RPMI7951 (cell line): ENCODE measurements around the gene WRNIP1. TPM values are rescaled to one million over a fixed set of nuclear protein-coding genes. Genes with fewer than 3 reads are reported as not detected.
"Not testable (repeated sequence)": the region's sequence is repeated elsewhere in the genome, so short reads cannot be mapped to it uniquely, and the experiment has no call there.

ENCODE experiments used
- DNase-seq: peaks from one replicate; pipeline ENCODE4 v3.0.0-alpha.2; 2012; ENCODE audit warnings: low read depth
- total RNA-seq: library from RNA; depleted of rRNA; stranded (reverse); fragments of >200 nt; shearing (Covaris generic); gene quantifications from 2 replicates; pipeline ENCODE4 v1.2.3, GENCODE V29; 2014

The WRNIP1 gene
- total RNA-seq, 1 experiment from 2014 or later: 62.6 TPM

- not testable (repeated sequence) for DNase-seq
These were observed 2.3 kb upstream of the WRNIP1 start for GRCh38 chr6:2762868-2763267.

- DNase-seq: no peak
These were observed 1.8 kb upstream of the WRNIP1 start for GRCh38 chr6:2763345-2763841.

GRCh38 chr6:2763876-2764540 is 1.2 kb upstream of the WRNIP1 start:
- DNase-seq: no peak

GRCh38 chr6:2764610-2765165 is 505 bp upstream of the WRNIP1 start:
- peak; percentile 81 for DNase-seq

- DNase-seq: peak; percentile 52
These were observed 938 bp downstream of the WRNIP1 start for GRCh38 chr6:2765896-2766766.

- no peak for DNase-seq
These were observed 1.8 kb downstream of the WRNIP1 start for GRCh38 chr6:2766767-2767656.

GRCh38 chr6:2767657-2768524 is 2.7 kb downstream of the WRNIP1 start:
- DNase-seq: no peak

GRCh38 chr6:2768696-2769095 is 3.5 kb downstream of the WRNIP1 start:
- no peak for DNase-seq

- DNase-seq: no peak
These were observed 5.0 kb downstream of the WRNIP1 start for GRCh38 chr6:2770171-2770570.

GRCh38 chr6:2771079-2771478 is 5.9 kb downstream of the WRNIP1 start:
- DNase-seq: no peak

GRCh38 chr6:2772840-2773239 is 7.6 kb downstream of the WRNIP1 start:
- no peak for DNase-seq

- no peak for DNase-seq
These were observed 8.3 kb downstream of the WRNIP1 start for GRCh38 chr6:2773449-2773848.

- no peak for DNase-seq
These were observed 9.8 kb downstream of the WRNIP1 start for GRCh38 chr6:2775003-2775402.

- no peak for DNase-seq
These were observed 12.1 kb downstream of the WRNIP1 start for GRCh38 chr6:2777249-2777648.

- DNase-seq: no peak
These were observed 15.0 kb downstream of the WRNIP1 start for GRCh38 chr6:2780102-2780737.

GRCh38 chr6:2781685-2782355 is 16.6 kb downstream of the WRNIP1 start:
- DNase-seq: no peak

GRCh38 chr6:2782356-2782708 is 17.1 kb downstream of the WRNIP1 start:
- no peak for DNase-seq

GRCh38 chr6:2782825-2783187 is 17.6 kb downstream of the WRNIP1 start:
- no peak for DNase-seq

GRCh38 chr6:2783188-2783963 is 18.2 kb downstream of the WRNIP1 start:
- no peak for DNase-seq
